Measurements from ENCODE around the gene ZNF30.

Gene ZNF30

GRCh38 chr19:34963573-34964406, 37.1 kb downstream of the ZNF30 start, which contains the start of gene ZNF792 (continued):
- TF ChIP-seq, protein P1, sequence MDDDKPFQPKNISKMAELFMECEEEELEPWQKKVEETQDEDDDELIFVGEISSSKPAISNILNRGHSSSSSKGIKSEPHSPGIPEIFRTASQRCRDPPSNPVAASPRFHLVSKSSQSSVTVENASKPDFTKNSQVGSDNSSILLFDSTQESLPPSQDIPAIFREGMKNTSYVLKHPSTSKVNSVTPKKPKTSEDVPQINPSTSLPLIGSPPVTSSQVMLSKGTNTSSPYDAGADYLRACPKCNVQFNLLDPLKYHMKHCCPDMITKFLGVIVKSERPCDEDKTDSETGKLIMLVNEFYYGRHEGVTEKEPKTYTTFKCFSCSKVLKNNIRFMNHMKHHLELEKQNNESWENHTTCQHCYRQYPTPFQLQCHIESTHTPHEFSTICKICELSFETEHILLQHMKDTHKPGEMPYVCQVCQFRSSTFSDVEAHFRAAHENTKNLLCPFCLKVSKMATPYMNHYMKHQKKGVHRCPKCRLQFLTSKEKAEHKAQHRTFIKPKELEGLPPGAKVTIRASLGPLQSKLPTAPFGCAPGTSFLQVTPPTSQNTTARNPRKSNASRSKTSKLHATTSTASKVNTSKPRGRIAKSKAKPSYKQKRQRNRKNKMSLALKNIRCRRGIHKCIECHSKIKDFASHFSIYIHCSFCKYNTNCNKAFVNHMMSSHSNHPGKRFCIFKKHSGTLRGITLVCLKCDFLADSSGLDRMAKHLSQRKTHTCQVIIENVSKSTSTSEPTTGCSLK (tag by site-specific recombination; IDR thresholded peaks at IDR 0.05), result no peak
- TF ChIP-seq ZFHX2 (tag by site-specific recombination; conservative IDR thresholded peaks at IDR 0.05) (peak; percentile 75), ZSCAN4 (tag by site-specific recombination; IDR thresholded peaks at IDR 0.05) (peak; percentile 51), ZIC2 (tag by site-specific recombination; IDR thresholded peaks at IDR 0.05) (peak; percentile 95), ZNF140 (tag by site-specific recombination; IDR thresholded peaks at IDR 0.05) (no peak), GLIS2 (tag by site-specific recombination; IDR thresholded peaks at IDR 0.05) (peak; percentile 99), ZNF248 (tag by site-specific recombination; IDR thresholded peaks at IDR 0.05) (no peak), YY2 (tag by site-specific recombination; IDR thresholded peaks at IDR 0.05) (peak; percentile 35; the same call in 1 of the 2 replicates), OSR2 (tag by site-specific recombination; IDR thresholded peaks at IDR 0.05) (no peak), ZFP37 (tag by site-specific recombination; IDR thresholded peaks at IDR 0.05) (peak; percentile 80), ZNF280D (tag by site-specific recombination; IDR thresholded peaks at IDR 0.05) (0 out of 2 replicates have a peak, but pooled peaks have one; percentile 40), HOXC10 (CRISPR knock-in tag; IDR thresholded peaks at IDR 0.05) (no peak), ZNF324 (tag by site-specific recombination; IDR thresholded peaks at IDR 0.05) (peak; percentile 75), ZNF600 (tag by site-specific recombination; IDR thresholded peaks at IDR 0.05) (peak; percentile 87), ZNF791 (tag by site-specific recombination; IDR thresholded peaks at IDR 0.05) (no peak), GFI1B (tag by site-specific recombination; IDR thresholded peaks at IDR 0.05) (no peak), BCL6B (tag by site-specific recombination; IDR thresholded peaks at IDR 0.05) (no peak), SP7 (tag by site-specific recombination; IDR thresholded peaks at IDR 0.05) (peak; percentile 73), ZNF416 (tag by site-specific recombination; IDR thresholded peaks at IDR 0.05) (no peak), ZBTB1 (tag by site-specific recombination; IDR thresholded peaks at IDR 0.05) (no peak)
- TF ChIP-seq, protein P2, sequence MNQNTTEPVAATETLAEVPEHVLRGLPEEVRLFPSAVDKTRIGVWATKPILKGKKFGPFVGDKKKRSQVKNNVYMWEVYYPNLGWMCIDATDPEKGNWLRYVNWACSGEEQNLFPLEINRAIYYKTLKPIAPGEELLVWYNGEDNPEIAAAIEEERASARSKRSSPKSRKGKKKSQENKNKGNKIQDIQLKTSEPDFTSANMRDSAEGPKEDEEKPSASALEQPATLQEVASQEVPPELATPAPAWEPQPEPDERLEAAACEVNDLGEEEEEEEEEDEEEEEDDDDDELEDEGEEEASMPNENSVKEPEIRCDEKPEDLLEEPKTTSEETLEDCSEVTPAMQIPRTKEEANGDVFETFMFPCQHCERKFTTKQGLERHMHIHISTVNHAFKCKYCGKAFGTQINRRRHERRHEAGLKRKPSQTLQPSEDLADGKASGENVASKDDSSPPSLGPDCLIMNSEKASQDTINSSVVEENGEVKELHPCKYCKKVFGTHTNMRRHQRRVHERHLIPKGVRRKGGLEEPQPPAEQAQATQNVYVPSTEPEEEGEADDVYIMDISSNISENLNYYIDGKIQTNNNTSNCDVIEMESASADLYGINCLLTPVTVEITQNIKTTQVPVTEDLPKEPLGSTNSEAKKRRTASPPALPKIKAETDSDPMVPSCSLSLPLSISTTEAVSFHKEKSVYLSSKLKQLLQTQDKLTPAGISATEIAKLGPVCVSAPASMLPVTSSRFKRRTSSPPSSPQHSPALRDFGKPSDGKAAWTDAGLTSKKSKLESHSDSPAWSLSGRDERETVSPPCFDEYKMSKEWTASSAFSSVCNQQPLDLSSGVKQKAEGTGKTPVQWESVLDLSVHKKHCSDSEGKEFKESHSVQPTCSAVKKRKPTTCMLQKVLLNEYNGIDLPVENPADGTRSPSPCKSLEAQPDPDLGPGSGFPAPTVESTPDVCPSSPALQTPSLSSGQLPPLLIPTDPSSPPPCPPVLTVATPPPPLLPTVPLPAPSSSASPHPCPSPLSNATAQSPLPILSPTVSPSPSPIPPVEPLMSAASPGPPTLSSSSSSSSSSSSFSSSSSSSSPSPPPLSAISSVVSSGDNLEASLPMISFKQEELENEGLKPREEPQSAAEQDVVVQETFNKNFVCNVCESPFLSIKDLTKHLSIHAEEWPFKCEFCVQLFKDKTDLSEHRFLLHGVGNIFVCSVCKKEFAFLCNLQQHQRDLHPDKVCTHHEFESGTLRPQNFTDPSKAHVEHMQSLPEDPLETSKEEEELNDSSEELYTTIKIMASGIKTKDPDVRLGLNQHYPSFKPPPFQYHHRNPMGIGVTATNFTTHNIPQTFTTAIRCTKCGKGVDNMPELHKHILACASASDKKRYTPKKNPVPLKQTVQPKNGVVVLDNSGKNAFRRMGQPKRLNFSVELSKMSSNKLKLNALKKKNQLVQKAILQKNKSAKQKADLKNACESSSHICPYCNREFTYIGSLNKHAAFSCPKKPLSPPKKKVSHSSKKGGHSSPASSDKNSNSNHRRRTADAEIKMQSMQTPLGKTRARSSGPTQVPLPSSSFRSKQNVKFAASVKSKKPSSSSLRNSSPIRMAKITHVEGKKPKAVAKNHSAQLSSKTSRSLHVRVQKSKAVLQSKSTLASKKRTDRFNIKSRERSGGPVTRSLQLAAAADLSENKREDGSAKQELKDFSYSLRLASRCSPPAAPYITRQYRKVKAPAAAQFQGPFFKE (tag by site-specific recombination; IDR thresholded peaks at IDR 0.05; ENCODE audit: borderline replicate concordance), result 0 out of 2 replicates have a peak, but pooled peaks have one; percentile 72
- TF ChIP-seq, protein P3, sequence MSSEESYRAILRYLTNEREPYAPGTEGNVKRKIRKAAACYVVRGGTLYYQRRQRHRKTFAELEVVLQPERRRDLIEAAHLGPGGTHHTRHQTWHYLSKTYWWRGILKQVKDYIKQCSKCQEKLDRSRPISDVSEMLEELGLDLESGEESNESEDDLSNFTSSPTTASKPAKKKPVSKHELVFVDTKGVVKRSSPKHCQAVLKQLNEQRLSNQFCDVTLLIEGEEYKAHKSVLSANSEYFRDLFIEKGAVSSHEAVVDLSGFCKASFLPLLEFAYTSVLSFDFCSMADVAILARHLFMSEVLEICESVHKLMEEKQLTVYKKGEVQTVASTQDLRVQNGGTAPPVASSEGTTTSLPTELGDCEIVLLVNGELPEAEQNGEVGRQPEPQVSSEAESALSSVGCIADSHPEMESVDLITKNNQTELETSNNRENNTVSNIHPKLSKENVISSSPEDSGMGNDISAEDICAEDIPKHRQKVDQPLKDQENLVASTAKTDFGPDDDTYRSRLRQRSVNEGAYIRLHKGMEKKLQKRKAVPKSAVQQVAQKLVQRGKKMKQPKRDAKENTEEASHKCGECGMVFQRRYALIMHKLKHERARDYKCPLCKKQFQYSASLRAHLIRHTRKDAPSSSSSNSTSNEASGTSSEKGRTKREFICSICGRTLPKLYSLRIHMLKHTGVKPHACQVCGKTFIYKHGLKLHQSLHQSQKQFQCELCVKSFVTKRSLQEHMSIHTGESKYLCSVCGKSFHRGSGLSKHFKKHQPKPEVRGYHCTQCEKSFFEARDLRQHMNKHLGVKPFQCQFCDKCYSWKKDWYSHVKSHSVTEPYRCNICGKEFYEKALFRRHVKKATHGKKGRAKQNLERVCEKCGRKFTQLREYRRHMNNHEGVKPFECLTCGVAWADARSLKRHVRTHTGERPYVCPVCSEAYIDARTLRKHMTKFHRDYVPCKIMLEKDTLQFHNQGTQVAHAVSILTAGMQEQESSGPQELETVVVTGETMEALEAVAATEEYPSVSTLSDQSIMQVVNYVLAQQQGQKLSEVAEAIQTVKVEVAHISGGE (tag by site-specific recombination; conservative IDR thresholded peaks at IDR 0.05; ENCODE audit: low read depth), result peak; percentile 85
